H1 (cell line): ENCODE measurements around the gene AGBL5. TPM values are rescaled to one million over a fixed set of nuclear protein-coding genes. Genes with fewer than 3 reads are reported as not detected.

ENCODE experiments used
- CTCF ChIA-PET: fragments of 300-600 bp; sonication (Branson Sonifier 250); formaldehyde crosslinking; loops from one replicate; lab custom pipeline; 2021; ENCODE audit not compliant: partially characterized antibody; lab: Charles Lee
- POLR2A ChIA-PET: fragments of 300-600 bp; sonication (Branson Sonifier 250); formaldehyde crosslinking; loops from one replicate; lab custom pipeline; 2021; ENCODE audit warnings: inconsistent platforms; ENCODE audit not compliant: partially characterized antibody; lab: Charles Lee
- DNase-seq, 2 experiments: peaks; one replicate each; pipeline versions ENCODE4 v3.0.0 to v3.0.0-alpha.2; 2010 to 2022; ENCODE audit warnings: low spot score in 2 of 2, low read depth in 1 of 2, mixed read lengths in 1 of 2
- FAIRE-seq: peaks from 2 replicates; lab custom pipeline; 2011; peaks lifted over from hg19 to GRCh38; lab: Jason Lieb, UNC
- H2AFZ ChIP-seq: 2 replicates; pipeline ENCODE4 v1.8.1; 2012; ENCODE audit warnings: low read length, inconsistent platforms
- H2AK5ac ChIP-seq: 2 replicates; pipeline ENCODE4 v1.6.1; 2013; ENCODE audit warnings: low read depth, low read length
- H2BK120ac ChIP-seq: replicated peaks from 2 replicates; pipeline ENCODE3; 2013; ENCODE audit warnings: low read depth, low read length, inconsistent platforms
- H2BK12ac ChIP-seq: 2 replicates; pipeline ENCODE4 v1.6.1; 2013; ENCODE audit warnings: low read depth, low read length
- H2BK15ac ChIP-seq: 2 replicates; pipeline ENCODE4 v1.6.1; 2013; ENCODE audit warnings: low read length
- H2BK20ac ChIP-seq: 2 replicates; pipeline ENCODE4 v1.6.1; 2013; ENCODE audit warnings: low read length
- H2BK5ac ChIP-seq: 2 replicates; pipeline ENCODE4 v1.6.1; 2013; ENCODE audit warnings: low read depth, low read length
- H3K14ac ChIP-seq: 2 replicates; pipeline ENCODE4 v1.6.1; 2013; ENCODE audit warnings: inconsistent platforms; ENCODE audit not compliant: insufficient read length
- H3K18ac ChIP-seq: 2 replicates; pipeline ENCODE4 v1.6.1; 2013; ENCODE audit warnings: low read length; ENCODE audit errors: extremely low read depth
- H3K23ac ChIP-seq: 2 replicates; pipeline ENCODE4 v1.6.1; 2013; ENCODE audit warnings: inconsistent platforms; ENCODE audit not compliant: insufficient read length
- H3K23me2 ChIP-seq: 2 replicates; pipeline ENCODE4 v1.6.1; 2013; ENCODE audit warnings: low read depth, low read length
- H3K27ac ChIP-seq: 2 replicates; pipeline ENCODE4 v1.6.1; 2011; ENCODE audit warnings: low read depth, low read length, inconsistent platforms
- H3K27me3 ChIP-seq, 4 experiments: replicated peaks in 1 of 4; 1 replicate in 1 of 4; 2 replicates in 3 of 4; pipeline versions ENCODE4 v1.6.1 to v1.8.1; 2011 to 2013; ENCODE audit warnings: low read length in 3 of 4, mild to moderate bottlenecking in 3 of 4, inconsistent platforms in 2 of 4, mixed read lengths in 2 of 4, moderate library complexity in 1 of 4; ENCODE audit not compliant: control insufficient read depth in 3 of 4, insufficient read depth in 3 of 4; ENCODE audit errors: extremely low read depth in 1 of 4
- H3K36me3 ChIP-seq, 4 experiments: 2 replicates each; pipeline versions ENCODE4 v1.6.1 to v1.8.1; 2011 to 2013; ENCODE audit warnings: mild to moderate bottlenecking in 4 of 4, low read length in 3 of 4, moderate library complexity in 2 of 4, control low read depth in 1 of 4, inconsistent platforms in 1 of 4; ENCODE audit not compliant: insufficient read depth in 4 of 4, control insufficient read depth in 2 of 4
- H3K4ac ChIP-seq: replicated peaks from 2 replicates; pipeline ENCODE3; 2013; ENCODE audit warnings: low read length, low read depth, mixed read lengths, inconsistent platforms; ENCODE audit not compliant: insufficient read length
- H3K4me1 ChIP-seq, 4 experiments: replicated peaks in 1 of 4; 1 replicate in 1 of 4; 2 replicates in 3 of 4; pipeline versions ENCODE4 v1.6.1 to v1.8.1; 2011 to 2013; ENCODE audit warnings: low read length in 3 of 4, inconsistent platforms in 2 of 4, mixed read lengths in 1 of 4; ENCODE audit not compliant: insufficient read depth in 4 of 4, control insufficient read depth in 3 of 4
- H3K4me2 ChIP-seq, 2 experiments: 2 replicates each; pipeline versions ENCODE4 v1.6.1 to v1.8.1; 2011 to 2013; ENCODE audit warnings: low read depth in 2 of 2, low read length in 2 of 2, control low read depth in 1 of 2, inconsistent platforms in 1 of 2, mild to moderate bottlenecking in 1 of 2; ENCODE audit not compliant: insufficient read depth in 1 of 2
- H3K4me3 ChIP-seq, 4 experiments: fragments of 200-600, 300-600 bp in 1 of 4; sonication (generic), shearing (Covaris generic), sonication (Bioruptor Twin) in 1 of 4; 2 replicates each; pipeline versions ENCODE4 v1.5.1 to v1.8.1; 2011 to 2016; ENCODE audit warnings: low read length in 4 of 4, low read depth in 3 of 4, control low read depth in 2 of 4, inconsistent platforms in 2 of 4, mild to moderate bottlenecking in 2 of 4, mixed read lengths in 1 of 4, moderate library complexity in 1 of 4; ENCODE audit not compliant: insufficient read depth in 2 of 4; ENCODE audit errors: extremely low read depth in 1 of 4
- H3K56ac ChIP-seq: replicated peaks from 2 replicates; pipeline ENCODE3; 2013; ENCODE audit warnings: low read depth, mild to moderate bottlenecking, mixed read lengths, low read length, inconsistent platforms; ENCODE audit not compliant: insufficient read length
- H3K79me1 ChIP-seq: 2 replicates; pipeline ENCODE4 v1.6.1; 2013; ENCODE audit warnings: low read depth, low read length, control low read depth
- H3K79me2 ChIP-seq, 2 experiments: 2 replicates each; pipeline versions ENCODE4 v1.6.1 to v1.8.1; 2012 to 2013; ENCODE audit warnings: low read length in 2 of 2, mild to moderate bottlenecking in 2 of 2, inconsistent platforms in 1 of 2; ENCODE audit not compliant: insufficient read depth in 2 of 2, control insufficient read depth in 1 of 2
- H3K9ac ChIP-seq, 4 experiments: replicated peaks in 1 of 4; 1 replicate in 1 of 4; 2 replicates in 3 of 4; pipeline versions ENCODE4 v1.6.1 to v1.8.1; 2011 to 2013; ENCODE audit warnings: low read depth in 3 of 4, low read length in 3 of 4, control low read depth in 2 of 4, mild to moderate bottlenecking in 2 of 4, moderate library complexity in 2 of 4, inconsistent platforms in 1 of 4; ENCODE audit errors: extremely low read depth in 1 of 4
- H3K9me3 ChIP-seq, 2 experiments: 2 replicates each; pipeline versions ENCODE4 v1.6.1 to v1.8.1; 2012 to 2013; ENCODE audit warnings: mild to moderate bottlenecking in 2 of 2, moderate library complexity in 2 of 2, control low read depth in 1 of 2, inconsistent platforms in 1 of 2, low read depth in 1 of 2, low read length in 1 of 2, mixed read lengths in 1 of 2; ENCODE audit not compliant: insufficient read depth in 2 of 2
- H4K20me1 ChIP-seq, 2 experiments: replicated peaks in 1 of 2; 2 replicates each; pipeline versions ENCODE3 to v1.8.1; 2011 to 2013; ENCODE audit warnings: inconsistent platforms in 2 of 2, low read length in 2 of 2, mild to moderate bottlenecking in 1 of 2; ENCODE audit not compliant: insufficient read depth in 2 of 2, control insufficient read depth in 1 of 2
- H4K5ac ChIP-seq: 2 replicates; pipeline ENCODE4 v1.6.1; 2013; ENCODE audit warnings: low read length, low read depth, mixed read lengths, inconsistent platforms; ENCODE audit not compliant: insufficient read length
- H4K8ac ChIP-seq: 2 replicates; pipeline ENCODE4 v1.8.0; 2013; ENCODE audit warnings: mild to moderate bottlenecking, moderate library complexity, low read length, inconsistent platforms; ENCODE audit not compliant: insufficient read depth; ENCODE audit errors: extremely low read depth
- H4K91ac ChIP-seq: replicated peaks from 2 replicates; pipeline ENCODE3; 2013; ENCODE audit warnings: low read length, mixed read lengths, inconsistent platforms; ENCODE audit not compliant: insufficient read length
- JUN ChIP-seq: IDR thresholded peaks from 2 replicates; pipeline ENCODE4 v1.6.1; 2011; ENCODE audit warnings: low read depth, mild to moderate bottlenecking, improper control_type of control experiment, low read length
- KDM5A ChIP-seq: fragments of 200-600 bp; IDR thresholded peaks from 2 replicates; pipeline ENCODE4 v1.7.1; 2012; ENCODE audit warnings: mild to moderate bottlenecking, low read length, inconsistent platforms, mixed read lengths
- MAFK ChIP-seq: IDR thresholded peaks from 2 replicates; pipeline ENCODE4 v1.6.1; 2012; ENCODE audit warnings: low read depth, mild to moderate bottlenecking, improper control_type of control experiment, low read length
- SUZ12 ChIP-seq: fragments of 200-600 bp; sonication (generic); IDR thresholded peaks from 2 replicates; pipeline ENCODE4 v1.6.1; 2012; ENCODE audit warnings: mild to moderate bottlenecking, inconsistent platforms, low read length, moderate library complexity, mixed read lengths
- whole genome bisulfite sequencing, 2 experiments: shearing (Covaris generic) in 1 of 2; methylation state at CpG; one replicate each; pipeline versions ENCODE4 v1.1.6 to v1.1.7; 2013 to 2015; ENCODE audit warnings: low lambda C conversion rate in 2 of 2, mixed read lengths in 2 of 2, inconsistent platforms in 1 of 2, low coverage in 1 of 2, missing lambda C conversion rate in 1 of 2; ENCODE audit not compliant: insufficient replicate concordance in 2 of 2, insufficient coverage in 1 of 2, insufficient read length in 1 of 2; ENCODE audit errors: extremely low coverage in 1 of 2, missing lambda C conversion rate in 1 of 2; 5-methylcytosine and 5-hydroxymethylcytosine counted together
- polyA plus RNA-seq, 7 experiments: library from polyadenylated mRNA; depleted of rRNA in 3 of 7; stranded (reverse) in 5 of 7; unstranded in 2 of 7; fragments of >200 nt in 5 of 7; fragments of 200-250 nt in 2 of 7; gene quantifications; 1 replicate in 5 of 7; 2 replicates in 1 of 7; 4 replicates in 1 of 7; pipeline versions ENCODE4 v1.2.1 to v1.2.3, GENCODE V29; 2011 to 2013; ENCODE audit warnings: missing spikeins in 2 of 7, mixed read lengths in 2 of 7
- total RNA-seq: library from RNA; stranded (reverse); fragmentation: NEBNext Ultra II Directional; extraction: Animal tissue kit (Norgen Biotek cat#: 25700); gene quantifications from 2 replicates; pipeline ENCODE4 v1.2.1, GENCODE V29; 2021

Gene AGBL5
- total and polyA plus RNA-seq, 2 of the 8 experiments (the other 6 are each of a cell fraction or from before 2014, with no cell fraction given), result 45.4 to 62.0 TPM

DNA sequence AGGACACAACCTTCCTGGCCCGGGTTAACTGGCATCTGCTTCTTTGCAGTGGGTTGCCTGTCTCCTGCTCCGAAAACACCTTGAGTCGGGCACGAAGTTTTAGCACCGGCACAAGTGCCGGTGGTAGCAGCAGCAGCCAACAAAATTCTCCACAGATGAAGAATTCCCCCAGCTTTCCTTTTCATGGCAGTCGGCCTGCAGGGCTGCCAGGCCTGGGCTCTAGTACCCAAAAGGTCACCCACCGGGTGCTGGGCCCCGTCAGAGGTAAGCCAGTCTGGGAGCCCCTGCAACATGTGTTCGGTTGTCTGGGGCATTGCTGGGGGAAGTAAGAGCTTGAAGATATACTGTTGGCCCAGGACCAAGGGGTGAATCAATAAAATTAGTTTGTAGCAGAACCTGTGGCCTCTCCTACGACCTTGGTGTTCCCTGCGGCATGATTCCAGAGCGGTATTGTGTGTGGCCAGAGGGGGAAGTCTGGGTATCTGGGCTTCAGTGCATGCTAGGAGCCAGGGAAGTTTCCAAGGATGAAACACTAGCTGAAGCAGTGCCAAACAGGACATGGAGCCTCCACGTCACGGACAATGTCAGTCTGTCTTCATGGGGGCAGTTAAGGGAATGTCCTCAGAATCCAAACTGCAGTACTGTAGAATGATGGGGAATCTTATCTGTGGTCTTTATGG, 7.8 kb downstream of the AGBL5 start:
- Histone ChIP-seq H3K23ac (no peak overlapping the region), H3K9ac (no peak overlapping the region), H2BK20ac (no peak overlapping the region), H3K36me3 (peaks cover 14 to 48% (median 24%) of the 10 kb centered on the region in 4 experiments), H3K4me1 (no peaks in the 10 kb centered on the region), H2AK5ac (no peak overlapping the region), H2BK15ac (no peak overlapping the region), H4K91ac (no peak overlapping the region), H3K79me1 (no peaks in the 10 kb centered on the region), H4K8ac (0 out of 2 replicates have a peak overlapping the region, but pooled peaks have one; percentile 32), H3K4ac (no peak overlapping the region), H3K27ac (no peak overlapping the region), H2AFZ (no peak overlapping the region), H3K4me3 (no peak overlapping the region), H4K20me1 (peaks cover 4 to 7% of the 10 kb centered on the region in 2 experiments), H3K27me3 (no peaks in the 10 kb centered on the region), H3K23me2 (no peaks in the 10 kb centered on the region), H4K5ac (no peak overlapping the region), H3K56ac (no peak overlapping the region), H2BK5ac (no peak overlapping the region), H2BK120ac (no peak overlapping the region), H2BK12ac (no peak overlapping the region), H3K14ac (no peak overlapping the region), H3K9me3 (no peaks in the 10 kb centered on the region), H3K18ac (no peak overlapping the region), H3K4me2 (no peak overlapping the region), H3K79me2 (no peaks in the 10 kb centered on the region)
- ChIA-PET POLR2A (interaction anchor here (1.0 to 19.3 kb wide), 4 partner anchors 3 to 75 kb away, joined by 3 to 441 read pairs (median 222); partner anchors contain the start of genes ABHD1, AGBL5, OST4 and PREB), CTCF (interaction anchor here (0.8 to 18.3 kb wide), 6 partner anchors 10 to 74 kb away, joined by 3 to 160 read pairs (median 3); partner anchors contain the start of genes EMILIN1, KHK, OST4 and PREB)
- FAIRE-seq (no peak), DNase-seq (no peak)
- 91% methylated on average over 15 of the region's 15 CpGs; no CpG with 5 or more reads in 1 of the 2 experiments for WGBS, 2 experiments
- no peak for TF ChIP-seq KDM5A
- no peak for TF ChIP-seq JUN
- no peak for TF ChIP-seq MAFK
- no peak for TF ChIP-seq SUZ12
